ENCODE results near the gene TUBB2A.
"Not testable (repeated sequence)": the region's sequence is repeated elsewhere in the genome, so short reads cannot be mapped to it uniquely, and the experiment has no call there.

Gene TUBB2A

DNA sequence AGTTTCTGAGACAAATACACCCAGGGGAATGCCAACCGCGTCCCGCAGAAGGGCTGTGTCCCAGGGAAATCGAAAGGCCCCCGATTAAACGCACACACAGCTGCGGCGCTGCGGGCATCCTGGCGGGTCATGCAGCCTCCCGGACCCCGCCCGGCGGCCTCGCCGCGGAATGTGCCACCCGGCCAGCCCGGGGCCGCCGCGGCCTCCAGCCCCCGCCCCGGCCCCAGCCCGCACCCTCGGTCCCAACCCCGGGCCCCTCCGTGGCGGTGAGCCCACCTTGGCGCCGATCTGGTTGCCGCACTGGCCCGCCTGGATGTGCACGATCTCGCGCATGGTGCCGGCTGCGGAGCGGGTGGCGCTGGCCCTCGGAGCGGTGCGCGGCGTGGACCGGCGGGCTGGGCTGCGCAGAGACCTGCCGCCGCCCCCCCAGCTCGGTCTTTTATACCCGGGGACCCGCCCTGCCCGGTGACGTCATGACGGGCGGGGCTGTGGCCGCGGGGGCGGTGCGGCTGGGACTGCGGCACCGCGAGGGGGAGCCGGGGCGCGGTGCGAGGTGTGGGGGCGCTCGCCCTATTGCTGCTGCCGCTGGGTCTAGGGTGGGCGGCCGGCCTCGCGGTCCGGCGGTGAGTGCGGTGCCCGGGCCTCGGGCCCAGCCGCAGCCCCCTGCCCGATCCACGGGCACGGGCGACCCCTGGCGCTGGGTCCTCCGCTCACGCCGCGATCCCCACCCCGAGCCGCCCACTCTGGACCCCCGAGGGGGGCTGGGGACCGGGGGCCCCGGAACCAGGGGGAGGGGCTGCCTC lies at the start of gene TUBB2A:
TSS of gene TUBB2A (minus strand) at position 414 of the 803 bp plus-strand sequence. CDS start at position 333, 81 bp downstream.
- peak; percentile 82 to 83 for DNase-seq

DNA sequence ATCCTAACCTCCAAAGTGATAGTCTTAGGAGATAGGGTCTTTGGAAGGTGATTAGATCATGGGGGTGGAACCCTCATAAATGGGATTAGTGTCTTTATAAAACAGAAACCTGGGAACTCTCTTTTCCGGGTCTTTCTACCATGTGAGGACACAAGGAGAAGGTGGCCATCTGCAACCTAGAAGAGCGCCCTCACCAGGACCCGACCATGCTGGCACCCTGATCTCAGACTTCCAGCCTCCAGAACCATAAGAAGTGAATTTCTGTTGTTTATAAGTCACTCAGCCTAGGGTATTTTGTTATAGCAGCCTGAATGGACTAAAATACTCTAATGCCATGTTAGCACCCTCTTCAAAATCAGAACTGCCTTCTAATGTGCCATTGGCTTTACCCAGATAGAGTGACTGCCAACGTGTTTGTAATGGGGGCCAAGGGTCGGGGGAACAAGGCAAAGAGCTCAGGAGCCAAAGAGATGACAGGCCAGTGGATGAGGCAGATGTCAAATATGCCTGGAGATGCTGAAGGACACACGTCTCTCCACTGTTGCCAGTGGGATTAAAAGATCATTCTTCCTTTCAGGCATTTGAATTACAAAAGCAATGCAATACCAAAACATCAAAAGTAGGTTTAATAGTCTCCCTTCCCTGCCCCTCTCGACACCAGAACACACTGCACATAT lies 49.1 kb upstream of the TUBB2A start:
- no peak for DNase-seq

DNA sequence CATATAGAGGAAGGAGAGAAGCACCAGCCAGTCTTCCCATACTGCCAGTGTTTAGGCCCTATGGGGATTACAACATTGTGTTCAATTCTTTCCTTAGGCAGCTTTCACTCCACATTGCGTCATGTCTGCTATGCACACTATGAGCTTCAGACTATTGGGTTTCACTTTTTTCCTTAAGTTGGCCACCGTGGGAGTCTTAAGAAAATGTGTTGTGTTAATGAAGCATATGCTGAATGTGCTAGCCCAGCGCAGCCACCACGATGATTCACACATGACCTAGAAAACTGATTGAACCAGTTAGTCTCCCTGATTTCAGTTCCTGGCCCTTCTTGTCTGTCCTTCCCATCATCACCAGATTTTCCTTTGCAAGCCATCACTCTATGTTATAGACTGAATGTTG lies 48.6 kb upstream of the TUBB2A start:
- DNase-seq: no peak

DNA sequence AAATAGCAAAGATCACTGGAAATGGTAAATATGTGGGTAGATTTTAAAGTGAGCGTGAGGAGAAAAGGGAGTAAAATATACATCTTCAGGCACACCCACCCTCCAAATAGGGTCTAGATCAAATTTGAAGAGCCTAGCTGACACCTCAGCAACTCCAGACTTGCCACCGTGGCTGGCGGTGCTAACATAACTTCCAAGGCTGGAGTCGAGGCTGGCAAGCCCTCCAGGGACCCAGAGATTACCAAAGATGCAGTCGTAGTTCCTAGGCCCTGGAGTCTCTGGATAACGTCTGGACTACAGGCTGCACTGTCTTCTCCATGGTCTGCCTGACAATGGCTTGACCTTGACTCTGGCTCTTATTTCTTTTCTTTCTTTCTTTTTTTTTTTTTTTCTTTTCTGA lies 47.6 kb upstream of the TUBB2A start:
- DNase-seq: no peak

DNA sequence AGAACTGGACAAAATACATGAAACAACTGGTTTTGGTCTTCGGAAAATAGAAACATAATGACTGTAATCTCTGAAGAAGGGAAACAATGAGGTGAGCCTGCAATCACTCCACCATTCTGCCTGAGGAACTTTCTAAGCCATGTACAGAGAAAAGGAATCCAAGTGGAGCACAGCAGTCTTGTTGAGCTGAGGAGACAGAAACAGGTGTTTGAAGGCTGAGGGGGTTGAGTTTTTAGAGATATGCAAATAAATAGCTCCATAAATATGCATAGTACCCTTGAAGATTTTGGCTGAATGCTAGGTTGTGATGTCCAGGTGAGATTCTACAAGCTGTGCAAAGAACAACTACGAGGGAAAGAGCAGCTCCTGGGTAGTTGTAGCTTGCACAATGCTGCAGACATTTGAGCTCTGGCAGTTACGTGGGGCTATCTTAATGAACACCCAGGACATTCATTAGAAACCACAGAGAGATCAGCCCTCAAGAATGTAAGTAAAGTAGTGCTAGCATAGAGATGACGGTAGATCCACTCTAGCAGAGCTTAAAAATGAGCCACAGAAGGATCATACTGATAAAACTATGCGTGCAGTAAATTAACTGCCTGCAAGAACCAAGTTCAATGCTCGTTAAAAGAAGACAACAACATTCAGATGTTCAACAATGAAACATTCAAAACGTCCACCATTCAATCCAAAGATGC lies 45.8 kb upstream of the TUBB2A start:
- DNase-seq: no peak

DNA sequence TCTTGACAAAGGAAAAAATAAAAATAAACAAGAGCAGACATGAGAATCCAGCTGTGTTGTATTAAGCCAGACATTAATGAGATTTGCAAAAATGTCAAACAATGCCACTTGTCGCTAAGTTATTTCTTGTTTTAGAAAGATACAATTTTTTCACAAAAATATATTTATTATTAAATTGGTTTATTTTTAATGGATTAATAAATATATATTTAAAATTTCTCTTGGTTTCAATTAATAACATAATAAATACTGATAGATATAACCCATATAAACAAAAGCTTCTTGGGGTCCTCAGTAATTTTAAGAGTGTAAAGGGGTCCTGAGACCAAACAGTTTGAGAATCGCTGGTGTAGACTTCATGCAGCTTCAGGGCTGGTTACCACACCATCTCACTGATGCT lies 44.0 kb upstream of the TUBB2A start:
- no peak for DNase-seq

DNA sequence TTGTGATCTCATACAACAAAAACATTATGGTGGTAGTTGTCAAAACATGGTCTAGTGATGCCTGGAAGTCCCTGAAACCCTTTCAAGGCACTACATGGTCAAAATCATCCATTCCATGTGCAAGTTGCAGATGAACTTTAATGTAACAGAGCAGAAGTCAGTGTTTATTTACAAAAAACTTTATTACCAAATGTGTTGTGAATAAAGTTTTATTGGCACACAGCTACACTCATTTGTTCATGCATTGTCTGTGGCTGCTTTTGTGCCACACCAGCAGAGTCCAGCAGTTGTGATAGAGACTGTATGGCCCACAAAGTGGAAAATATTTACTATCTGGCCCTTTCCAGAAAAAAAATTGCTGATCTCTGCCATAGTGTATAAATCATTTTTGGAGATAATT lies 43.3 kb upstream of the TUBB2A start:
- no peak for DNase-seq

DNA sequence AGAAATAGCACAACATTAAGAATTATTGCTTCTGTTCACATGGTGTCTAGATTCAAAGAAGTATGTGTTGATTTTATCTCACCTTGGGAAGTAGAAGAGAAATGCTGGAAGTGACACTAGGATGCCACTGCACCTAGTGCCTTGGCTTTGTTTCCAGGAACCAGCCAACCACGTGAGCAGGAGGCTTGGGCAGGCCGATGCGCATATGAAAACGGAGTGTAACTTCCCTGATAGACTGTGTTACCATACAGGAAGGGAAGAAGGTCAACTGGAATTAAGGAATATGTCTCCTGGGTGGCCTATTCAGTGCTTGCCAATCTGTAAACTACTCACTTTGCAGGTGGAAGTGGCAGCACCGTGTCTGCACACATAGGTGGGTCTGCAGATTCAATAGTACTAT lies 42.0 kb upstream of the TUBB2A start:
- DNase-seq: no peak

DNA sequence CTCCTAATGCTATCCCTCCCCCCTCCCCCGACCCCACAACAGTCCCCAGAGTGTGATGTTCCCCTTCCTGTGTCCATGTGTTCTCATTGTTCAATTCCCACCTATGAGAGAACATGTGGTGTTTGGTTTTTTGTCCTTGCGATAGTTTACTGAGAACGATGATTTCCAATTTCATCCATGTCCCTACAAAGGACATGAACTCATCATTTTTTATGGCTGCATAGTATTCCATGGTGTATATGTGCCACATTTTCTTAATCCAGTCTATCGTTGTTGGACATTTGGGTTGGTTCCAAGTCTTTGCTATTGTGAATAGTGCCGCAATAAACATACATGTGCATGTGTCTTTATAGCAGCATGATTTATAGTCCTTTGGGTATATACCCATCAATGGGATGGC lies 40.4 kb upstream of the TUBB2A start:
- not testable (repeated sequence) for DNase-seq

DNA sequence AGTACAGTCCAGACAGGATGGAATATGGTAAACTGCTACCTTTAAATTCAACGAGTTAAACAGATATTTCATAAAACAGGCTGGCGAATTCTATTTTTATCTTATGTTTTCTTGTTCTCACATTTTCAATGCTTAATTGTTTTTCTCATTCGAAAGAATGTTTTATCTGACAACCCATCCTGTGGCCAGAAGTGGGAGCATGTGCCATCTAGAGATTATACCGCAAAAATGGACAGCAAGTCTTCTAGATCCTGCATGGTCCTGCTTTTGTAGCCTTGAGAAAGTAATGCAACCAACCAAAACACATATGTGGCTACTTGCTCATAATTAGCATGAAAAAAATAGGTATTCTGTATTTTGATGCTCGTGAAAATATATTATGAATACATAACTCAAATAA lies 39.4 kb upstream of the TUBB2A start:
- no peak for DNase-seq

DNA sequence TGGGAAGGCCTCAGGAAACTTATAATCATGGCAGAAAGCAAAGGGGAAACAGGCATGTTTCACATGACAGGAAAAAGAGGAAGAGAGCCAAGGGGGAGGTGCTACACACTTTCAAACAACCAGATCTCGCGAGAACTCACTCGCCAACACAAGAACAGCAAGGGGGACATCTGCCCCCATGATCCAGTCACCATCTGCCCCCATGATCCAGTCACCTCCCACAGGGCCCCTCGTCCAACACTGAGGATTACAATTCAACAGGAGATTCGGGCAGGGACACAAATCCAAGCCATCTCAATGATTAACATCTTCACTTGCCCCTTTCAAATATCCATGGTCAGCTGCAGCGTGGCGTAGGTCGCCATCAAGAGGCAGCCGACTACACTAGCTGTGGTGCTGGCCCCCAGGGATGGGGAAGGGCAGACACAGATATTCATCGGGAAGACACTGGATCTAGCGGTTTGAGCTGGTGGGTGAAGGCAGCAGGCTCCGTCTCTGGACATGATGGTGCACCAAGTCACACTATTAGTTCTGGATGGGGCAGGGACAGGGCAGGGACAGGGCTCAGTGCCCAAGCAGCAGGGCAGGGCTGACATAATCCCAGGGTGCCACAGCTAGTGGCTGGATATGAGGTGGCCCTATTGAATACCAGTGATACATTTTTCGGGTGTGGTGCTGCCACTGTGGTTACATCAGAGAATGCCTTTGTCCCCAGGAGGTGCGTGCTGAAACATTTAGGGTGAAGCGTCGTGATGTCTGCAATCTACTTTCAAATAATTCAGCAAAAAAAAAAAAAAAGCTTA lies 38.6 kb upstream of the TUBB2A start:
- DNase-seq: no peak

DNA sequence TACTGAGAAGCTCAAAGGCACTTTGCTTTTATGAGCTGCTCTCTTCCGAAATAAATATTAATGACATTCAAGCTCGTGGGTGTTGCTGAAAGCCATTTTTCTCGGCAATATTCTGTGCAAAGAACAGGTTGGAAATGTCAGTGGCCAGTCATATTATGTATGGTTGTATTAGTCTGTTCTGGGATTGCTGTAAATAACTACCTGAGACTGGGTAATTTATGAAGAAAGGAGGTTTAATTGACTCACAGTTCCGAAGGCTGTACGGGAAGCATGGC lies 38.0 kb upstream of the TUBB2A start:
- DNase-seq: no peak

DNA sequence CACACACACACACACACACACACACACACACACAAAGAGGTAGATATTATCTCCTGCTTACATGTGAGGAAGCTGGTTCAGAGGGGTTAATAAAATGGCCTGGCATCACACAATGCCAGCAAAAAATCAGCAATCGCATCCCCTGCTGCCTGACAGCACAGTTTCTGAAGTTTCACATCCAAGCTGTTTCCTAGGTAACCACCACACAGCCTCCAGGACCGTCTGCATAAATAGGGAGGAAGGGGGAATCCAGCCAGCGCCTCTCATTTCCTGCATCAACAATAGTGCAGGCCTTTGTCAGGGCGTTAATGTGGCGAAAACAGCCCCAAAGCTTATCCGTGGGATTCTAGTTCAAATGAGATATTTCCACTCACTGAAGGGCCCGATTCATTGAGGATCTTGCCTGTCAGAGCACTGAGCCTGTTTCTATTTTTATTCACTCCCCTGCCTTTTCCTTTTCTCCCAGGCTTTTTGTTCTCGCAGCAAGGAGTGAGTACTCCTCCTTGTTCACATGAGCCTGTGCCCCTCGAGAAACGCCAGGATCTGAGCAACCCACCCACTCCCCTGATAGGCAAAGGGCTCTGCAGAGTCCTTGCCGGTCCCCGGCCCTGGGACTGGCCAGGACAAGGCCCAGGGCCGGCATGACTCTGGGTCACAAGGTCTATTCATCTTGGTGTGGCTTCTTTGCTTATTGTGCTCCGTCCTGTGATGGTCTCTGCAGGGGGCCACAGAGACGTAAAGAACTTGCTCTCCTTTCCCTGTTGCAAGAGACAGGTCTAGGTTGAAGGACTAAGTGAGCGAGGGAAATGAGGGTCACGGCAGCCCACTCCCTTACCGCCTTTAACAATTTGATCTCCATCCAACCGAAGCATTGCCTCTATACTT lies 37.4 kb upstream of the TUBB2A start:
- DNase-seq: no peak

DNA sequence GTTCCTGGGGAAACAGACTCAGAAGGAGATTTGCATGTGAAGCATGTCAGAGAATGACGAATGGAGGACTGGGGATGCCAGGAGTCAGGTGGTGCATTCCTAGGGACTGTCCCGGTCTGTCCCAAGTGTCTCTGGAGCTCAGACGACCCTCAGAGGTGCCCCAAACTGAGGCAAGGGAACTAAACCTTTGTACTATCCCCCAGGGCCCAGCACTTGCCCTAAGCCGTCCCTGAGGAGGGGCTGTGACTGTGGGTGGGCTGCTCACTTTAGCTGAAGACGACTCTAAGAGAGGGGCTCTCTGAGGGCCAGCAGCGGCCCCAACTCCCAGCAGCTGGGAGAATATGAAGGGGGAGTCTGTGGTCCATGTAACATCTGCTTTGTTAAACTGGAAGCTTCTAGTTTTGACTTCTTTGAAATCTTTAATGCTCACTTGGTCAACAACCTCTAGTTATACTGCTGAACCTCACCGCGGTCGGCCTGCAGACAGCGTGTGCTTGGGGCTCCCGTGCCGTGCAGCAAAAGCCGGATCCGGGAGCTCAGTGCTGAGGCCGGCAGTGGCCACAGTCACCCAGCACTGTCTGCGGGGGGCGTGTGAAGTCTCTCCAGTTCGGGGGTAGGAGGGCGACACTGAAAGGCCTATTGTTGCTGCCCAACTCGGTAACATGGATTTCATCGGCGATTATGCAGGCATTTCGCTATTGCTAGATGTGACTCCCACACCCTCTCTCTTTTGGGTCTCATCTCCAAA lies 35.9 kb upstream of the TUBB2A start:
- DNase-seq: no peak

DNA sequence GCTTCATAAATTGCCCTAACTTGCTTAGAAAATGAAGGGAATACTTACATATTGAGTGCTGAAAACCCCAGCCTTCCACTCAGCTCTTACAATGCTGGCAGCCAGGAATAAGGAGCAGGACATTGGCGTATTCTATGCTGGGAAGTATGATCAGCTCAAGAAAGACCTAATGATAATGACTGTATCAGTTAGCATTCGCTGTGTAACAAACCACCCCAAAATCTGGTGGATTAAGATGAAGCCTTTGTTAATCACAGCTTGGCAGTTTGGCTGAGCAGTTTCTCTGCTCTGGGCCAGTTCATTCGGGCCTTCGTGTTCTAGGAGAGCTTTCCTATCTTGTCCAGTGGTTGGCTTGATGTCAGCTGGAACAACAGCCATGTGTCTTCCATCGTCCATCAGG lies 33.4 kb upstream of the TUBB2A start:
- no peak for DNase-seq

DNA sequence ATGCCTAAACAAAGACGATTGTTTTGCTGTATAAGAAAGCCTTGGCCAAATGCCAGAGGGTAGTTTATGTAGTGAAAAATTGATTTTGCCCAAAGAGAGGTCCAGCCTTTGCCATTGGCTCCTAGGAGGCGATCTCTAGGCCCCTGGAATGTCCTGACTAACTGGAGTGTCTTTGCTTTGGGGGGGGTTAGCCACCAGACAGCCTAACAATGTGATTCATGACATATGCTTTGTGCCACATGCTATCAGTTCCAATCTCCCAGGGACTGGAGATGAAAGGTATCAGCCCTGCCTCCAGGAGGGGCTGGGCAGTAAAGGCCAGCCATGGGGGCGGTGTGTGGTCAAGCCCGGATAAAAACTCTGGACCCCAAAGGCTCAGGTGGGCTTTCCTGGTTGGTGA lies 32.7 kb upstream of the TUBB2A start:
- no peak for DNase-seq

DNA sequence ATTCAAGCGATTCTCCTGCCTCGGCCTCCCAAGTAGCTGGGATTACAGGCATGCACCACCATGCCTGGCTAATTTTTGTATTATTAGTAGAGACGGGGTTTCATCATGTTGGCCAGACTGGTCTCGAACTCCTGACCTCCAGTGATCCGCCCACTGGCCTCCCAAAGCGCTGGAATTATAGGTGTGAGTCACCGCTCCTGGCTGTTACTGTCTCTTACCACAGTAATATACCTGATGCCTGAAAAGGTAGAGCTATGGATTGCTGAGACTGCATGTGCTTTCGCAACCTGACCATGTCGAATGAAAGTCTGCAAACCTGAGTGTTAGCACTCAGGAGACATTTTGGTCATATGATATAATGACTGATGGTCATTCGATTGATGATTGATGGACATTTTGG lies 31.8 kb upstream of the TUBB2A start:
- not testable (repeated sequence) for DNase-seq

DNA sequence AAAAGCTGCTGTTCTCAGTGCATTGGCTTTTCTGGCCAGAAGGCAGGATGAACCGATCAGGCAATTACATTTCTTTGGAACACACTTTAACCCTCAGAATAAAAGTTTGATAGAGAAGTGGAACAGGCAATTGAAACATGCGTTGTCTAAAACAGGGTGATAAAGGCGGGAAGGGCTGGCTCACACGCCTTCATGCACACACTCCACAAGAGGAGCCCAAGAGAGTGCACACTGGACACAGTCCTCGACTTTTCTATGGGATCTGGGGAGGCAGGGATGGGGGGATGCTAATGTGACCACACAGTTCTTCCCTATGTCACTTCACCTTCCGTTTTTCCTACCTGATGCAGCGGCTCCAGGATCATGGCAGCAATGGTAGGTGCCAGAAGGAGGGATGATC lies 30.9 kb upstream of the TUBB2A start:
- no peak for DNase-seq

DNA sequence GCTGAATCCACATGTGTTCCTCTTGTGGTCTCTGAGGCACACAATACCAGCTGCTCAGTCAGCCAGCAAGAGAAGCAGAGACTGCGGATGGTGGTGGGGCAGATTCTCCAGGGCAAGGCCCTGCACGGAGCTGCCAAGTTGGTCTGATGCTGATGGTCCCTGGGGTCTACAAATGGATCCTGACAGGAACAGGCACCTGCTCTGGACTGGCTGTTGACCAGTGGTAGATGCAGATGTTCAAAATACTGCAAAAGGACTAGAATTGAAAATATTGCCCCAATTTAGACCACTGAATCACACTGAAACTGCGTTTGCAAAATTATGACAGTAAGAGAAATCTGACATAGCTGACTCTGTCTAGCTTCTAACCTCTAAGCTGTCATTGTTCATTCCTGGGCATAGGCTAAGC lies 29.6 kb upstream of the TUBB2A start:
- DNase-seq: no peak

DNA sequence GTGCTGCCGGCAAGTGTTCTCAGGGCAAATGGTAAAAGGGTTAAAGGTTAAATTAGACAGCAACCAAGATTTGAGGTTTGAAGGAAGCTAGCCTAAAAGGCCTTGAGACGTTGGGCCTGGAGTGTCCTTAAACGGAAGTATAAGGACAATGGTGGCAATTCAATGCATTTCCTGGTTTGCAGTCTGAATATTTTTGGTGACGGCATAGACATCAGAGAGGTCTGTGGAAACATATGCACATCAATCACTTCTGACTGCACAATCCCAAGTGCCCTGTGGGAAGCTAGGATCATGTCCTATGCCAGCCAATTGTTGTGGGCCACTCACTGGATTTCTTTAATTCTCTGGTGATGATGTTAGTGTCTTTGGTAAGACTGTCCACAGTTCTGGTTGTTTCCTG lies 25.7 kb upstream of the TUBB2A start:
- no peak for DNase-seq

DNA sequence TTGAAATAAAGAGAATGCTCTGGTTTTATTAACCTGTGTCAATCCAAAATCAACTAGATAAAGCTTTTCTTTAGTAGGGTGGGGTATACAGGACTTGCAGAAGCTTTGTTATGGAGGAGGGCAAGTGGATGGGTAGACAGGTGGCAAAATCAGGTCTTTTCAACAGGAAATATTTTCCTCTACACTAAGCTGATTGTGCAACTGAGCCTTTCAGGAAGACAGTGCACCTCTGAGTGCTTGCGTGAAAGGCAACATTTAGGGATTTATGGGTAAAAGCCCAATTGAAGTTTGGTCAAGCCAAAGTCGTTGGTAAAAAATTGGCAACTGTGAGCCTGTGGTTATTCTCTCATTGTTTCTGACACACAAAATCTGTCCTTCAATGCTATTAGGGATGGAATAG lies 23.8 kb upstream of the TUBB2A start:
- DNase-seq: no peak

DNA sequence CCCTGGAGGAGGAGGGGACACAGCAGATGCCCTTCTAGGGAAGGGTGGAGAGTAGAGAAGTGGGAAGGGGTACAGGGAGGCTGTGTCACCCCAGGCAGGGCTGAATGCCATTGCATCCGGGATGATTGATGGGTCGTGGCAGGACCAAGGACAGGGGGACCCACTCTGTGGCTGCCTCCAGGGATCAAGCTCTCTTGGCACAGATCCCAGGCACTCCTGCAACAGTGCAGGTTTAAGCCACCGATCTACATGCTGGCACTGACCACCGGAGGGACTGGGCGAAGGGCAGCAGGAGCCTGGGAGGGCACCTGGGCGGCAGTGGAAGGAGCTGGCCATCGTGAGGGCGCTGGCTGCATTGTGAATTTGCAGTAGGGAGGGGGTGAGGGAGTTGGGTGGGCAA lies 22.6 kb upstream of the TUBB2A start:
- DNase-seq: not testable (repeated sequence)
